PC-9 (cell line): ENCODE results near the gene ANO9. TPM values are rescaled to one million over a fixed set of nuclear protein-coding genes. Genes with fewer than 3 reads are reported as not detected.
"Not testable (repeated sequence)": the region's sequence is repeated elsewhere in the genome, so short reads cannot be mapped to it uniquely, and the experiment has no call there.

ENCODE experiments used
- BruUV-seq: library from RNA; stranded (reverse); fragments of 400-500 nt; replicated peaks from 2 replicates; lab custom pipeline; 2021; lab: Mats Ljungman, UMichigan
- CTCF ChIA-PET: fragments of 300-600 bp; sonication (Branson Sonifier 250); formaldehyde crosslinking; loops from one replicate; lab custom pipeline; 2022; ENCODE audit warnings: antibody characterized with exemption; lab: Charles Lee
- POLR2A ChIA-PET: fragments of 300-600 bp; sonication (Branson Sonifier 250); formaldehyde crosslinking; loops from one replicate; lab custom pipeline; 2022; ENCODE audit warnings: antibody characterized with exemption; ENCODE audit not compliant: unreplicated experiment; lab: Charles Lee
- DNase-seq, 2 experiments: peaks; one replicate each; pipeline versions ENCODE4 v3.0.0 to v3.0.0-alpha.2; 2015 to 2022; ENCODE audit warnings: mixed read lengths in 1 of 2
- H2AFZ ChIP-seq: fragments of 200-600 bp; sonication (generic); 2 replicates; pipeline ENCODE4 v1.8.1; 2017; ENCODE audit warnings: antibody characterized with exemption
- H3F3A ChIP-seq: fragments of 200-600 bp; sonication (generic); 2 replicates; pipeline ENCODE4 v1.8.1; 2017; ENCODE audit warnings: antibody characterized with exemption, mild to moderate bottlenecking, low read depth; ENCODE audit not compliant: insufficient read depth
- H3K27ac ChIP-seq: fragments of 200-600 bp; sonication (generic); 2 replicates; pipeline ENCODE4 v1.6.1; 2016; ENCODE audit warnings: mixed run types
- H3K27me3 ChIP-seq: fragments of 200-600 bp; sonication (generic); 2 replicates; pipeline ENCODE4 v1.6.1; 2016; ENCODE audit warnings: low read depth, mixed run types; ENCODE audit not compliant: insufficient read depth
- H3K36me3 ChIP-seq: fragments of 200-600 bp; sonication (generic); 2 replicates; pipeline ENCODE4 v1.6.1; 2016; ENCODE audit warnings: low read depth, mixed run types
- H3K4me1 ChIP-seq: fragments of 200-600 bp; sonication (generic); replicated peaks from 2 replicates; pipeline ENCODE4 v1.6.1; 2016; ENCODE audit warnings: mixed run types; ENCODE audit not compliant: insufficient read depth
- H3K4me2 ChIP-seq: fragments of 200-600 bp; sonication (generic); 2 replicates; pipeline ENCODE4 v1.6.1; 2017; ENCODE audit warnings: mixed run types
- H3K4me3 ChIP-seq: fragments of 200-600 bp; sonication (generic); 2 replicates; pipeline ENCODE4 v1.6.1; 2016; ENCODE audit warnings: mixed run types
- H3K79me2 ChIP-seq: fragments of 200-600 bp; sonication (generic); 2 replicates; pipeline ENCODE4 v1.6.1; 2017; ENCODE audit warnings: low read depth, mixed run types
- H3K9me2 ChIP-seq: fragments of 200-600 bp; sonication (generic); 2 replicates; pipeline ENCODE4 v1.8.1; 2017; ENCODE audit warnings: mild to moderate bottlenecking; ENCODE audit not compliant: insufficient read depth
- H3K9me3 ChIP-seq: fragments of 200-600 bp; sonication (generic); 2 replicates; pipeline ENCODE4 v1.8.1; 2016; ENCODE audit warnings: low read depth; ENCODE audit not compliant: insufficient read depth
- H4K20me1 ChIP-seq: fragments of 200-600 bp; sonication (generic); 2 replicates; pipeline ENCODE4 v1.8.1; 2017; ENCODE audit not compliant: insufficient read depth
- EZH2 ChIP-seq: fragments of 200-600 bp; sonication (generic); IDR thresholded peaks from 2 replicates; pipeline ENCODE4 v1.8.0; 2017; ENCODE audit warnings: antibody characterized with exemption, low read depth
- intact Hi-C: fragments of 100-400 bp; cut with micrococcal nuclease; formaldehyde crosslinking; loops from one replicate; pipeline ENCODE4 v1.10.0; 2022; ENCODE audit not compliant: unreplicated experiment
- total RNA-seq: library from RNA; stranded (reverse); gene quantifications from 2 replicates; pipeline ENCODE4 v1.2.3, GENCODE V29; 2021
- TF ChIP-seq, protein P1 (sequence below): fragments of 200-600 bp; sonication (generic); conservative IDR thresholded peaks from 2 replicates; pipeline ENCODE4 v1.6.1; 2017; ENCODE audit warnings: mixed run types, antibody characterized with exemption, mild to moderate bottlenecking, moderate library complexity

Gene ANO9
- total RNA-seq, 1 experiment from 2014 or later = 18.1 TPM

GRCh38 chr11:410711-411110 is 31.1 kb downstream of the ANO9 start:
- H3K9me2 ChIP-seq, CTCF ChIA-PET, DNase-seq, H3K79me2 ChIP-seq, intact Hi-C loops, H3K4me1 ChIP-seq, H2AFZ ChIP-seq, H3K4me2 ChIP-seq, H4K20me1 ChIP-seq, BruUV-seq, H3K9me3 ChIP-seq, H3F3A ChIP-seq, H3K4me3 ChIP-seq, H3K27me3 ChIP-seq, H3K27ac ChIP-seq, H3K36me3 ChIP-seq: not testable (repeated sequence)
- POLR2A ChIA-PET = interaction anchor here (0.6 kb wide), 1 partner anchor 41 kb away, joined by 5 read pairs; no protein-coding TSS in a partner anchor

DNA sequence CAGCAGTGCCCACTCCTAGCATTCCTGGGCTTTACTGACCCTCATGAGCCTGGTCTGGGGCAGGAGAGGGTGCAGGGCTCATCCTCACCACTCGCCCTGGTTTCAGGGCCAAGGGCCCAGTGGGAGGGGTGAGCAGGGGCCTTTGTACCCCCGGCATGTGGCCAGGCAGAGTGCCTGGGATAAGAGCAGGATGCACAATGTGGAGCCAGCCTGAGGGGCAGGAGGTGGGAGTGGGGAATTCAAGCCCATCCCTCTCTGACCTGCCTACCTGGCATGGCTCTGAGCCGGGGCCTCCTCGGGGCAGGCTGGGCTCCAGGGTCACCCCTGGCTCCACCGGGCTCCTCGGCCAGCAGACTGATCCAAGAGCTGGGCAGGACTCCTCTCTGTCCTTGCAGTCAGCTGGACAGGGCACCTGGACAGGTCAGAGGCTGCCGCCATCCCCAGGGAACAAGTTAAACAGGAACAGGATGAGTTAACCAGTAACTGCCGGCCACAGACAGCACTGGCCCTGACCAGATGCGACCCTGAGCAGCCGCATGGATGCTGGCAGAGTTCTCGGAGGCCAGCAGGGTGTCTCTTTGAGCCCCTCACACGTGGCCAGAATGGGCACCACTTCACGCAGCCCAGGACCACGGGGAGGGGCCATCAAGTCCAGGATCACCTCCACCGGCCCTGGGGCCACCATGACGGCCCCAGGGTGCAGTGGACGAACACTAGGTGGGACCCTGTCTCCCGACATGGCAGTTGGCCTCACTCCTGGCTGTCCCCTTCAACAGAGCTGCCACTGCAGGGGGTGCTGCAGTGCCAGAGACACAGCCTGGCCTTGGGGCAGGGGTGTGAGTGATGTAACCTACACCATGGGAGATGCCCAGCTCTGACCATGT is 32.0 kb downstream of the ANO9 start:
- Histone ChIP-seq H3K4me1 (no peaks in the 10 kb centered on the region), H3K36me3 (no peaks in the 10 kb centered on the region), H3K79me2 (no peaks in the 10 kb centered on the region), H3K4me3 (no peak overlapping the region), H4K20me1 (no peaks in the 10 kb centered on the region), H3K9me3 (no peaks in the 10 kb centered on the region), H3K9me2 (no peaks in the 10 kb centered on the region), H3K4me2 (no peak overlapping the region), H2AFZ (no peak overlapping the region), H3K27me3 (no peaks in the 10 kb centered on the region), H3K27ac (no peak overlapping the region), H3F3A (0 out of 2 replicates have a peak, but pooled peaks cover 3% of the 10 kb centered on the region)
- TF ChIP-seq, protein P1, sequence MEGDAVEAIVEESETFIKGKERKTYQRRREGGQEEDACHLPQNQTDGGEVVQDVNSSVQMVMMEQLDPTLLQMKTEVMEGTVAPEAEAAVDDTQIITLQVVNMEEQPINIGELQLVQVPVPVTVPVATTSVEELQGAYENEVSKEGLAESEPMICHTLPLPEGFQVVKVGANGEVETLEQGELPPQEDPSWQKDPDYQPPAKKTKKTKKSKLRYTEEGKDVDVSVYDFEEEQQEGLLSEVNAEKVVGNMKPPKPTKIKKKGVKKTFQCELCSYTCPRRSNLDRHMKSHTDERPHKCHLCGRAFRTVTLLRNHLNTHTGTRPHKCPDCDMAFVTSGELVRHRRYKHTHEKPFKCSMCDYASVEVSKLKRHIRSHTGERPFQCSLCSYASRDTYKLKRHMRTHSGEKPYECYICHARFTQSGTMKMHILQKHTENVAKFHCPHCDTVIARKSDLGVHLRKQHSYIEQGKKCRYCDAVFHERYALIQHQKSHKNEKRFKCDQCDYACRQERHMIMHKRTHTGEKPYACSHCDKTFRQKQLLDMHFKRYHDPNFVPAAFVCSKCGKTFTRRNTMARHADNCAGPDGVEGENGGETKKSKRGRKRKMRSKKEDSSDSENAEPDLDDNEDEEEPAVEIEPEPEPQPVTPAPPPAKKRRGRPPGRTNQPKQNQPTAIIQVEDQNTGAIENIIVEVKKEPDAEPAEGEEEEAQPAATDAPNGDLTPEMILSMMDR = no peak
- TF ChIP-seq EZH2 = no peak
- no peak for DNase-seq
- intact Hi-C loops = no loop called here
- ChIA-PET CTCF (no interaction called here), POLR2A (interaction anchor here (0.5 kb wide), 1 partner anchor 51 kb away, joined by 3 read pairs; no protein-coding TSS in a partner anchor)
- no TSS peak for BruUV-seq

- no peaks in the 10 kb centered on the region for H3K79me2 ChIP-seq
- H3F3A ChIP-seq = 0 out of 2 replicates have a peak, but pooled peaks cover 3% of the 10 kb centered on the region
- intact Hi-C loops = no loop called here
- no peaks in the 10 kb centered on the region for H3K4me1 ChIP-seq
- CTCF ChIA-PET = no interaction called here
- no TSS peak for BruUV-seq
- H3K9me3 ChIP-seq = no peaks in the 10 kb centered on the region
- no peak overlapping the region for H2AFZ ChIP-seq
- no peak overlapping the region for H3K4me2 ChIP-seq
- POLR2A ChIA-PET = interaction anchor here (0.5 kb wide), 1 partner anchor 52 kb away, joined by 3 read pairs; no protein-coding TSS in a partner anchor
- H4K20me1 ChIP-seq = no peaks in the 10 kb centered on the region
- H3K27ac ChIP-seq = no peak overlapping the region
- DNase-seq = no peak
- H3K9me2 ChIP-seq = no peaks in the 10 kb centered on the region
- no peaks in the 10 kb centered on the region for H3K27me3 ChIP-seq
- TF ChIP-seq, protein P1 = no peak
- TF ChIP-seq EZH2 = no peak
- H3K4me3 ChIP-seq = no peak overlapping the region
- H3K36me3 ChIP-seq = no peaks in the 10 kb centered on the region
These were observed 32.7 kb downstream of the ANO9 start for GRCh38 chr11:409008-409599.
